Measurements from ENCODE around the gene KIF9. TPM values are rescaled to one million over a fixed set of nuclear protein-coding genes. Genes with fewer than 3 reads are reported as not detected.

KIF9 gene
- polyA plus RNA-seq, 1 donor (not counting 4 experiments of a cell fraction or from before 2014, with no cell fraction given), result 9.2 TPM

- no peaks in the 10 kb centered on the region for H3K9me1 ChIP-seq (ENCODE audit: control insufficient read depth, extremely low read depth, insufficient read depth, low read length)
- H3K36me3 ChIP-seq (ENCODE audit: control insufficient read depth in 2 of 2, extremely low read depth in 1 of 2, insufficient read depth in 2 of 2, low read length in 2 of 2), result no peaks in the 10 kb centered on the region
- no peaks in the 10 kb centered on the region for H3K27me3 ChIP-seq (ENCODE audit: control insufficient read depth, extremely low read depth, insufficient read depth, low read length)
- no peaks in the 10 kb centered on the region for H3K79me2 ChIP-seq (ENCODE audit: control insufficient read depth, insufficient read depth, low read length)
- no peak overlapping the region for H3K9ac ChIP-seq (ENCODE audit: control insufficient read depth, extremely low read depth, insufficient read depth, low read length)
- H4K20me1 ChIP-seq (ENCODE audit: control insufficient read depth, extremely low read depth, insufficient read depth, low read length), result no peaks in the 10 kb centered on the region
- H3K4me1 ChIP-seq (ENCODE audit: control insufficient read depth, extremely low read depth, insufficient read depth, low read length), result peaks cover 2% of the 10 kb centered on the region
- H3K9me3 ChIP-seq (ENCODE audit: control insufficient read depth, low read depth, low read length), result no peaks in the 10 kb centered on the region
- no peak overlapping the region for H2AFZ ChIP-seq (ENCODE audit: control insufficient read depth, low read length)
- H3K4me3 ChIP-seq (ENCODE audit: control insufficient read depth in 2 of 3, extremely low read depth in 1 of 3, insufficient read depth in 2 of 3, low read depth in 1 of 3, low read length in 3 of 3), result no peak overlapping the region
- TF ChIP-seq CTCF (optimal IDR thresholded peaks at IDR 0.05 in 1 of 3, IDR thresholded peaks at IDR 0.05 in 1 of 3, conservative IDR thresholded peaks at IDR 0.05 in 1 of 3; ENCODE audit: extremely low read depth in 1 of 3, insufficient read depth in 2 of 3, low read length in 3 of 3) (no peak), EZH2 (IDR thresholded peaks at IDR 0.05; ENCODE audit: low read length) (no peak)
- H3K27ac ChIP-seq (ENCODE audit: control insufficient read depth, insufficient read depth, low read length), result no peak overlapping the region
- H3K4me2 ChIP-seq (ENCODE audit: control insufficient read depth, extremely low read depth, insufficient read depth, low read depth, low read length), result no peak overlapping the region
- FAIRE-seq, result no peak
- no peak for DNase-seq (ENCODE audit: low read depth, low spot score)
- dilution Hi-C loops (cut with MboI; ENCODE audit: extremely low pct_ligation_motif_present, low sequenced_read_pairs), result no loop called here
Measured at GRCh38 chr3:47194994-47195393, 87.6 kb downstream of the KIF9 start.

- Histone ChIP-seq H3K4me2 (ENCODE audit: control insufficient read depth, extremely low read depth, insufficient read depth, low read depth, low read length) (no peak overlapping the region), H4K20me1 (ENCODE audit: control insufficient read depth, extremely low read depth, insufficient read depth, low read length) (no peaks in the 10 kb centered on the region), H3K9me1 (ENCODE audit: control insufficient read depth, extremely low read depth, insufficient read depth, low read length) (no peaks in the 10 kb centered on the region), H3K79me2 (ENCODE audit: control insufficient read depth, insufficient read depth, low read length) (no peaks in the 10 kb centered on the region), H3K4me1 (ENCODE audit: control insufficient read depth, extremely low read depth, insufficient read depth, low read length) (peaks cover 2% of the 10 kb centered on the region), H3K27ac (ENCODE audit: control insufficient read depth, insufficient read depth, low read length) (no peak overlapping the region), H2AFZ (ENCODE audit: control insufficient read depth, low read length) (no peak overlapping the region), H3K36me3 (ENCODE audit: control insufficient read depth in 2 of 2, extremely low read depth in 1 of 2, insufficient read depth in 2 of 2, low read length in 2 of 2) (no peaks in the 10 kb centered on the region), H3K9ac (ENCODE audit: control insufficient read depth, extremely low read depth, insufficient read depth, low read length) (no peak overlapping the region), H3K27me3 (ENCODE audit: control insufficient read depth, extremely low read depth, insufficient read depth, low read length) (no peaks in the 10 kb centered on the region), H3K9me3 (ENCODE audit: control insufficient read depth, low read depth, low read length) (no peaks in the 10 kb centered on the region), H3K4me3 (ENCODE audit: control insufficient read depth in 2 of 3, extremely low read depth in 1 of 3, insufficient read depth in 2 of 3, low read depth in 1 of 3, low read length in 3 of 3) (no peak overlapping the region)
- no peak for TF ChIP-seq EZH2 (IDR thresholded peaks at IDR 0.05; ENCODE audit: low read length)
- no peak for DNase-seq (ENCODE audit: low read depth, low spot score)
- FAIRE-seq, result no peak
- dilution Hi-C loops (cut with MboI; ENCODE audit: extremely low pct_ligation_motif_present, low sequenced_read_pairs), result no loop called here
Measured at GRCh38 chr3:47193871-47194859, 88.4 kb downstream of the KIF9 start.

Data from keratinocyte (primary cell).